Measurements from ENCODE around the gene CNIH3.
"Not testable (repeated sequence)": the region's sequence is repeated elsewhere in the genome, so short reads cannot be mapped to it uniquely, and the experiment has no call there.

The CNIH3 gene

DNA sequence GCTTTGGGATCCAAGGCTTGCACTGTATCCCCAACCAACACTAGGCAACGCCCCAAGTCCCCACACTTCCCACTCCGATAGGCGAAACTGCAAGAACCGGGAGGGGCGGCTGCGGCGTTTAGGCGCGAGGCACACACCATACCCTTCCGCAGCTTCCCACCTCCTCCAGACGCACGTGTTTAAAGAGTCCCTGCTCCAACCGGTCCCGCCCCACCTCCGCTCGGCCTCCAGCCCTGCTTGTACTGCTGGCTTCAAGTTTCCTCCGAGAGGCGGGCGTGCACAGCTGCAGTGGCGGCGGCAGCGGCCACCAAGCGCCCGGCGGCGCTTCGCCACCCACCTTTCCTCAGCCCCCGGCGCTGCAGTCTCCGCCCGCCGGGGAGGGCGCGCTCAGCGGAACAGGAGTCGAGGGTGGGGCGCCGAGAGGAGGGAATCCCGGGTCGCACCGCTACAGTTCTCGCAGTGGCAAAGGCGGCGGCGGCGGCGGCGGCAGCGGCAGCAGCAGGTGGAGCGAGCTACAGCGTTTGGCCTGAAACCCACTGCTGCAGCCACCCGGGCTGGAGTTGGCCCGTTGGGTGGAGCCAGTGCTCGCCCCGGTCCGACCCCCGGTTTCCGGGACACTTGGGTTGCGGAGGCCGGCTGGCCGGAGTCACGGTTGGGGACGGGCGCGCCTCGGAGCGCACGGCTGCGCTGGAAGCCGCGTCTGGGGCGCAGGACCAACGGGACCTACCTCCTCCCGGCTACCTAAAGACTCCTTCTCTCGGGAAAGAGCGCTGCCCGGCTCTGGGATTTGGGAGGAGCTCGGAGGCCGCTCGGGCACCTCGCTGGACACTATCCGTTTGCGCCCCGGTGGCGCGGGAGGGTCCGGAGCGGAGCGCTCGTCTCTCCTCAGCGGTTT, at the start of gene CNIH3:
CNIH3 (plus strand) TSS at position 457 of the 895 bp plus-strand sequence. CDS start 858 bp downstream, outside the sequence.
- DNase-seq (ENCODE audit: low spot score), result no peak

DNA sequence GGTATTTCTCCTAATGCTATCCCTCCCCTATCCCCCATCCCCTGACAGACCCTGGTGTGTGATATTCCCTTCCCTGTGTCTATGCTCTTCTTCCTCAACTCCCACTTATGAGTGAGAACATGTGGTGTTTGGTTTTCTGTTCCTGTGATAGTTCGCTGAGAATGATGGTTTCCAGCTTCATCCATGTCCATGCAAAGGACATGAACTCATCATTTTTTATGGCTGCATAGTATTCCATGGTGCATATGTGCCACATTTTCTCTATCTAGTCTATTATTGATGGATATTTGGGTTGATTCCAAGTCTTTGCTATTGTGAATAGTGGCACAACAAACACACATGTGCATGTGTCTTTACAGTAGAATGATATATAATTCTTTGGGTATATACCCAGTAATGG, 49.6 kb upstream of the CNIH3 start:
- DNase-seq (ENCODE audit: low spot score), result not testable (repeated sequence)

DNA sequence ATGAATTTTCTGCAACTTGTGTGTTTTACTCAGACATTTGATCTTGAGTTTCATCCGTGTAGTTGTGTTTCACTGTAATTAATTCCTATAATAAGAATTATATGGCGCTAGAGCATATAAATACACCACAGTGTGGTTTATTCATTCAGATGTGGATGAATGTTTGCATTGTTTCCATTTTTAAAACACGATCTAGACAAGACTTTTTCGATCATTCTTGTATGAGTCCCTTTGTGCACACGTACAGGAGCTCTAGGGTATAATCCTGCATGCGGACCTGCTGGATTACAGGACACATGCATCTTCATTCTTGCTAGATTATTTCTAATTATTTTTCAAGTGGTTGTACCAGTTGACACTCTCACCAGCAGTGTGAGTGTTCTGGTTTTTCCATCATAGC, 46.8 kb upstream of the CNIH3 start:
- DNase-seq (ENCODE audit: low spot score), result no peak

DNA sequence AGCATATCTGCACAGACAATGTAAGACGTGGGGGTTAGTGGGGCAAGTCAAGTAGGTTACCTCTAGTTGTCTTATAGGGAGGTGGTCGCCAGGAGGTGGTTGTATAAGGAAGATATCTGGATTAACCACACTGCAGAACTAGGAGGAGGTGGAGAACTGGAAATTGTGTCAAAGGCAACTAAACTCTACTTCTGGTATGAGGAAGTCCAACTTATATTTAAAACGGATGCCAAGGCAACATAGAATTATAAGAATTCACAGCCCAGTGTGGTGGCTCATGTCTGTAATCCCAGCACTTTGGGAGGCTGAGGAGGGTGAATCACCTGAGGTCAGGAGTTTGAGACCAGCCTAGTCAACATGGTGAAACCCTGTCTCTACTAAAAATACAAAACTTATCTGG, 44.1 kb upstream of the CNIH3 start:
- DNase-seq (ENCODE audit: low spot score), result not testable (repeated sequence)

DNA sequence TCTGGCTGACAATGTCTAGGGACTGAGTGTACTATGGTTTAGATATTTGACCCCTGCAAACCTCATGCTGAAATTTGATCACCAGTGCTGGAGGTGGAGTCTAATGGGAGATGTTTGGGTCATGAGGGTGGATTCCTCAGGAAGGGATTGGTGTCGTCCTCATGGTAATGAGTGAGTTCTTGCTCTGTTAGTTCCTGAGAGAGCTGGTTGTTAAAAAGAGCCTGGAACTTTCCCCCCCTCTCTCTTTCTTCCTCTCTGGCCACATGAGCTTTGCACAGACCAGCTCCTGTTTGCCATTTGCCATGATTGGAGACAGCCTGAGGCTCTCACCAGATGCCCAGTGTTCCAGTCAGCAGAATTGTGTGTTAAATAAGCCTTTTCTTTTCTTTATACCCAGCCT, 36.6 kb upstream of the CNIH3 start:
- DNase-seq (ENCODE audit: low spot score), result no peak

DNA sequence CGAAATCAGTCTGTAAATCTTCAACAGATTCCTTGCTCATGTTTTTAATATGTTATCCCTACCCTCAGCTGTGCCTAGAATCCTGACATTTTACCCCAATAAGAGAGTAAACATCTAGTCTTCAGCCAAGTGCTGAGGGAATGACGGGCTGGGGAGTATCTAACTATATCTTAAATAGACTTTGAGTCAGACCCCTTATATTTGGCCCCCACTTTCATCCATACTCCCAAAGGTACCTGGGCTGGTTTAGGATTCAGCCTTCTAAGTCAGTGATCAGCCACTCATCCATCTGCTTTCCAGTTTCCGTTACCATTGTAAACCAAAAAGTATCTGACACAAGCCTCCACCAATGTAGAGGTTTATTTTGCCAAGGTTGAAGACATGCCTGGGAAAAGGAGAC, 36.1 kb upstream of the CNIH3 start:
- no peak for DNase-seq (ENCODE audit: low spot score)

DNA sequence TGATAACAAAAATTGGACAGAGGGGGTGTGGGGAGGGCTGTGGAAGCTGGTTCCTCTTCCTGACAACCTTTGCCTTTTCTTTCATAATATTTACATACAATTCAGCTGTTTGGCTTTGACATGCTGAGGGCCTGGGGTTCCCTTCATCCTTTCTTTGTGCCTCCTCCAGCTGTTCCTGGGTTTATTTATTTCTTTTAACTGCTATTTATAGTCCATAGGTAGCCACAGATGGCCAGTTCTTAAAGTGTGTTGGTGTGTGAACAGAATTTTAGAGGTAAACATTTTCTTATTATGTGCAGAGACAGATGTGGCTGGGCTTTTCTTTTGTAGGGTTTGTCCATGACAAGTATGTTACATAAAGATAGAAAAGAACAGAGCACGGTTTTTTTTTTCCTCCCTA, 34.1 kb upstream of the CNIH3 start:
- no peak for DNase-seq (ENCODE audit: low spot score)

DNA sequence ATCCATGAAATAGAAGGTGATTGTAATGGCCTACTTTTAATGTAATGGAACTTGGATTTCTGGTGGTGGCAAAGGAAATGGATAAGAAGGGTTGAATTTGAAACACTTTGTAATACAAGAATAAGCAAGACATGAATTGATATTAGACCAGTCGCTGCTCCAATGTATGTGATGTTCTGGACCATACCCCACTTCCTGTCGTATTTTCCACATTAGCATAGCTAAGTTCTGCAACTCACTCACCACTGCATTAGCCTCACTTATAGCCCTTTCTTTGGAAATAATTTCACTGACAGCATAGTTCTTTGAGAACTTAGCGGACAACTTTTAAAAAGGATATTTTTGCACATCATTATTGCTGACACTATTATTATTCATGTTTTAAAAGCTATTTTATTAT, 32.3 kb upstream of the CNIH3 start:
- no peak for DNase-seq (ENCODE audit: low spot score)

DNA sequence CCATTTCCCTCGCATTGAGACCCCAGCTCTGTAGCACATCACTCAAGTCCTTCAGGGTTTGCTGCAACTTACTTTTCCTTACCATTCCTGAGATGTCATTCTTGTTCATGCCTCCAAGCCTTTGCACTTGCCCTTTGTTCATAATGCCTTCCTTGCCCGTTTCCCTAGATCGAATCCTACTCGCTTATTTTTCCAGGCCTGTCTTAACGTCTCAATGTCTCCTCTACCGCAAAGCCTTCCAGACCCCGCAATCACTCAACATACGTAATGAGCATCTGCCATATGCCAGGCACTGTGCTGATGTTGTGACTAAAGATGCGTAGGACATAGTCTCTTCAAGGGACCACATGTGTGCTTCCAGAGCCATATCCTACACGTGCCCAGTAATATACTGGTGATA, 31.1 kb upstream of the CNIH3 start:
- DNase-seq (ENCODE audit: low spot score), result no peak

DNA sequence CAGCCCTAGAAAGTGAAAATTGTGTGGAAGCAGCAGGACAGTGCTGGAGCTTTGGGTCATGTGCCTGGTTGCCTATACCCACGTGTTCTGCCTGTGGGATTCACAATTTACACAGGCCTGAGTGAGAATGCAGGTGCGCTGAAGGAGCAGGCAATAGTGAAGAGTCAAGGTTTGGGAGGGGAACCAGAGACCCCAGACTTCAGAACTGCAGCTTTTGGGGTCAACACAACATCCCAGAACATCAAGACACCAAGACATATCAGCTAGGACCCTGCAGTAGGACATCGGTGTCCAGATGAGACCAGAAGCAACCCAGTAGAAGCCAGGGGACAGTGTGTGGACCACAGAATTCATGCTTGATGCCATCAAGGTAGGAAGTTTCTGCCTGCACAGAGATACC, 29.1 kb upstream of the CNIH3 start:
- no peak for DNase-seq (ENCODE audit: low spot score)

DNA sequence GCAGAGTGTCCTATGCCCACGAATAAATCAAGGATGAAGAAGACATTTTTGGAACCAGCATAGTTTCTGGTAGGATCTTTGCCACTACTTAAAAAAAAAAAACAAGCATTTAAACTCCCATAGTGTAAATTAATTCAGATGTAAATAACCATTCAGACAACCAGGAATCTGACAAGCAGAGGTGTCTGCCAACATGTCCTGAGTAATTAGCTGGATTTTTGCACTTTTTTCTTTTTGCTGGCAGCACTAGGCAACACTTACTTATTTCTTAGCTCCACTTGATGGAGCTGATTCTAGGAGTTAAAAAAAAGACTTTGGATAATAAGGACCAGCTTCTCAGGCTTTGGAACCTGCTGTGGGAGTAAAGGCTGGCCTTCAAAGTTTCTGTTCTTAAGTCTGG, 27.6 kb upstream of the CNIH3 start:
- no peak for DNase-seq (ENCODE audit: low spot score)

DNA sequence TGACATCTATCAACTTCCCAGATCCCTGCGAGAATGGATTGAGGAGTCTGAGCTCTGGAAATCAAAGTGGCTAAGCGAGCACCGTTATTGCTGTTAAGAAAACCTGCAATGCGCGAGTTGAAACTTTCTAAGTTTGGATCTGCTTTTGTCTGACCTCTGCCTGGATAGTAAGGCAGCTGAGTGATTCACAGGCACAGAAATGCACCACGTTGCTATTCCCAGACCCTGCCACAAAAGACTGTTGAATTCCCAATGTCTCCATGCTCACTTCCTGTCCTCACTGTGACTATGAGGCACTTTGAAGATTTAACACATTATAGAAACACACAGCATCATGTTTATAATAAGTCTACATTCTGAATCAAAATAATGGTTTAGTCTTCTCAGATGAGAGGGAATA, 27.1 kb upstream of the CNIH3 start:
- DNase-seq (ENCODE audit: low spot score), result no peak

DNA sequence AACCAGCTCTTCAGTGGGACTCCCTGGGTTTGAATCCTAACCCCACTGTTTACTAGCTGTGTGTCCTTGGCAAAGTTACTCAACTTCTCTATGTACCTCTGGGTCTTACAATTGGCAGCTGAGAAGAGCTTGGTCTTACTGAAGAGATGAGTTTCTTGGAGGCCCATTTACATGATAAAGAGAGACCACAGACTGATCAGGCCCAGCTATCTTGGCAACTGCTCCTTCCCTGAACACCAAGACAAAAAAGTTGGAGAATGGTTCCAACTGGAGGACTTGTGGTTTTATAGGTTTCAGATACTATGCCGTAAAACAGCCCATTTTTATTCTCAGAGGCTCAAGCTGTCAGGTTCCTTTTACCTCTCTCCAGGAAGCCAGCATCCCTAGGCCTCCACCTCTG, 24.8 kb upstream of the CNIH3 start:
- DNase-seq (ENCODE audit: low spot score), result no peak

DNA sequence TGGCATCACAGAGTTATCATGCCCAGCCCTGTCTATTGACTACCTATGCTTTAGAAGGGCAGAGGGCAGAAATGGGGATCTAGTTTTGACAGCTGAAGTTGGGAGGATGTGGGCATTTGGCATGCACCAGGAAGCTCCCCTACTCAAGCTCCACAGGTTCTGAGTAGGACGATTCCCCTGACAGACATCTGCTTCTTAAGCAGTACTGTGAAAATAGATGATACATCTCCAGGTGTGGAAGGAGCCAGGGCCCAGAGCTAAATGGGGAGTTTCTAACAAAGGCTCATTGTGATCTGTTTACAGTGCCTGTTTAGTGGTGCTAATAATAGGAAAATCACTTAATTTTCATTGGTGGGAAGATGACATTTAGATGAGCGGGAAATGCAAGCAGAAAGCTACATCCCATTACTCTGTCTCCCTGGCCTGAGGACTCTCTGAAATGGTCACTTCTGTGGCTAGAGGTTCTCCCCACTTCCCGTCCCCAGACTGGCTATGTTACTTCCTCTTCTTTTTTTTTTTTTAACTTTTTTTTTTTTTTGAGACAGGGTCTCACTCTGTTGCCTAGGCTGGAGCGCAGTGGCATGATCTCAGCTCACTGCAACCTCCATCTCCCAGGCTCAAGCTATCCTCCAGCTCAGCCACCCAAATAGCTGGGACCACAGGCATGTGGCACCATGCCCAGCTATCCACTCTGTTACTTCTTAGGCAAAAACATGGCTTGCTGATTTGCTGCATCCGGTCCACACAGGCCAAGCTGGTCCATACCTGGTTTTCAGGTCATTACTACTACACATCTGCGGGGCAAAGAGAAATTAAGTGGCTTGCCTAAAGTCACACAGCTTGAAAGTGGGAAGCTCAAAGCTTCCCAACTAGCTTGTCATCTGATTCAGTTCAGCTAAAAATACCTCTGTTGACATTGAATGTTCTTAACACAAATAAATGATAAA, 23.2 kb upstream of the CNIH3 start:
- DNase-seq (ENCODE audit: low spot score), result no peak

DNA sequence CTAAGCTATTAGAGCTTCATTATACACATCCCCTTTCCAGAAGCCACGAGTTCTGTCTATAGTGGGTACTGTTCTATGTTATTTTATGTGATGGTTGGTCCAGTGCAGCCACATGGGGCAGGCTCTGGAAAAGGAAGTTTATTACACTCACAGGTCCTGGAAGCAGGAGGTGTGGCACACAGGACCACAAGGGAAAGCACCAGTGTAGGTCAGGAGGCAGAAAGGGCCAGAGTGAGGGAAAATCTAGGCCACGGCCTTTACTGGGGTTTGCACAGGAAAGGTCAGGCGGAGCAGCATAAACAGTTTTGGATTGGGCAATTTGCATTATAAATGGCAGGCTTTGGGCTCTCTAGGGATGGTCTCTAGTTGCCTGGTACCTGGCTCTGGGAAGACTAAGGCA, 21.8 kb upstream of the CNIH3 start:
- DNase-seq (ENCODE audit: low spot score), result no peak

DNA sequence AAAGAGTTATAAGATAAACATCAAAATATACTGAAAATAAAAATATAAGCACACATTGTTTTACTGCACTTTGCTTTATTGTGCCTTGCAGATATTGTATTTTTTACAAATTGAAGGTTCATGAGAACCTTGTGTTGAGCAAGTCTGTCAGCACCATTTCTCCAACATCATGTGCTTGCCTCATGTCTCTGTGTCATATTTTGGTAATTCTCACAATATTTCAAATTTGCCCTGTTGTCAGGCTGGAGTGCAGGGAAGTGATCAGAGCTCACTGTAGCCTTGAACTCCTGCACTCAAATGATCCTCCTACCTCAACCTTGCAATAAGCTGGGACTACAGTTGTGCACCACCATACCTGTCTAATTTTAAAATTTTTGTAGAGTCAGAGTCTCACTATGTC, 21.3 kb upstream of the CNIH3 start:
- no peak for DNase-seq (ENCODE audit: low spot score)

DNA sequence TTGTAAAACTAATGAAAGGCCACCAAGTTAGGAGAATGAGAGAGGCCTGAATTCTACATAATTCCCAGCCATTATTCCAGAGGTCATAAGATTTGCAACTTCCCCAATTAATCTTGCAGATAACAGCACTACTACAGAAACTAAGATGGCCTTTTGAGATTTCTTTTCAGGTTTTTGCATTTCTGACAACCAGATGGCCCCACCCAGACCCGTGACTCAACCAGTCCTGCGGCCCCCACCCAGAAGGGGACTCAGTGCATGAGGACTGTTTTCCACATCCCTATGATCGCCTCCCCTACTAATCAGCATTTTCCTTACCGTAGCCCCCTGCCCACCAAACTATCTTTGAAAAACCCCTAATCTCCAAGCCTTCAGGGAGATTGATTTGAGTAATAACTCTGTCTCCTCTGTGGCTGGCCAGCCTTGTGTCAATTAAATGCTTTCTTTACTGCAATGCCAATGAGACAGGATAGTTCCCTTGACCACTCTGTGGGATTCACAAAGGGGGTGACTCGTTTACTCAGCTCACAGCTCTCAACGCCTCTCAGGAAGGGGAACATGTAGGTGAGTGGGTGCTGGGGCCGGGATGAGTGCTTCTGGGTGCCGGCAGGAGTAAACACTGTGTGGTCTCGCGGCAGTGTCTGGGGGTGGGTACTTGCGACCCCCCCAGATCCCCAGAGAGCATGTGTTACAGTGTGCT, 10.5 kb upstream of the CNIH3 start:
- no peak for DNase-seq (ENCODE audit: low spot score)

DNA sequence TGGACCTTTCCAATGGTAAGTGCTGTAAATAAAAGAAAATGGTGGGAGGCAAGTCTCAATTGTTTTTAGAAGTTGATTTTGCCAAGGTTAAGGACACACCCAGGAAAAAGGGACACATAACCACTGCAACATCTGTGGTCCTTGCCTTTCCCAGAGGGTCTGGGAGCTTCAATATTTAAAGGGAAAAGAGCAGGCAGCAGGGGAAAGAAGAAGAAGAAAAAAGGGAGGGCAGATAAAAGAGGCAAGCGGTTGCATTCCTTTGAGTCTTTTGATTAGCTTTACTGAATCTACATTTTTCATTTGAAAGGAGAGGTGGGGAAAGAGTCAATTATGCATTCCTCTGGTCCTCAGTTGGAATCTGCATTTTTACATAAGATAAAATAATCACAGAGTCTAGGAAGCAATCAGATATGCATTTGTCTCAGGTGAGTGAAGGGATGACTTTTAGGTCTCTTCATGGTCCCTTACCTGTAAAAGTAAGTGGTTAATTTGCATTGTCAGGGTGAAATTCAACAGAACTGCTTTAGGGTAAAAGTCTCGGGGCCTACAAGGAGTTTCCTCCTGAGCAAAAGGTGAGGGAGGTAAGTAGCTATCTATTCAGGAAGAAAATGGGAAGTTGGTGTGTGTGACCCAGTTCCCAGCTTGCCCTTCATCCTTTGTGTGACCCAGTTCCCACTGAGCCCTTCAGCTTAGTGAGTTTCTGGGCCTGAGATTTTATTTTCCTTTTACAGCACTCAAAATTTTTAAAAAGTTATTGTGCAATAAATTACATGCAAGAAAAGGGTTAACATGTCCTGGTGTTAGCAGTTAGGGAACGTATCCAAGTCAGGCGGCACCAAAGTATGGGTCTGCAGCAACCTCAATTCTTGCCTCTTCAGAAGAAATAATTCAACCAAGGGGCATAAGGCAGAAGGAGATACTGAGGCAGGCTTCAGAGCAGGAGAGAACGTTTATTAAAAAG, 8.6 kb upstream of the CNIH3 start:
- DNase-seq (ENCODE audit: low spot score), result no peak

DNA sequence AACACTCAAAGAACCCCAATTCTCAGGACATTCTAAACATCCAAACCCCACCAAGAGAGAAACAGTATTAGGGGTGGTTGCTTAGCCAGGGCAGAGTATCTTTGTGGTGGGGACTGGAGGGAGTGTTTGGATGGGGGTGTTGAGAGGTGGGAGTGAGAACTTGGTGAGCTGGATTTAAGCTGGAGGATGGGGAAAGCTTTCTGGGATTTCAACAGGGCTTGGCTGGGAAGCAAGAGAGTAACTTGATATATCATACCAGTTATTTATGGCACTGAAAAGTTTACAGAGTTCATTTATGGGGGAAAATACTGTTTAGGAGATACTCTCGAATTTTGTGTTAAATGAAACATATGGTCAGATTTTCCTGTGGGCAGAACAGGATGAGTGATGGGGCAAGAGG, 6.8 kb upstream of the CNIH3 start:
- no peak for DNase-seq (ENCODE audit: low spot score)

DNA sequence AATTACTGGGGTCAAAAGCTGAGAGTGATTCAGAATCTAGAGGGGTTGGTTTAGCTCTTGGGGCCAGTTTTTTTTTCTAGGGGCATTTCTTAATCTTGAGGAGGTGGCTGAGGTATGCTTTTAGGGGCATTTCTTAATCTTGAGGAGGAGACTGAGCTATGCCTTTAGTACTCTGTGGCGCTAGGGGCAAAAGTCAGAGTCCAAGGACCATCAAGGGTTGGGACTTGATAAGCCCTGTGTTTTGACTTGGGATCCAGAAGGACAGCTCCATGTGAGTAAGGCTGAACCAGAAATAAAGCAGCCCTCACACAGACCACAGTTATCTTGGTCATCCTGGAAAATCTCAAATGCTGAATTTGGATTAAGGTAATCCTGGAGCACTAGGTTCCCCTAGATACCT, 3.9 kb upstream of the CNIH3 start:
- DNase-seq (ENCODE audit: low spot score), result no peak

DNA sequence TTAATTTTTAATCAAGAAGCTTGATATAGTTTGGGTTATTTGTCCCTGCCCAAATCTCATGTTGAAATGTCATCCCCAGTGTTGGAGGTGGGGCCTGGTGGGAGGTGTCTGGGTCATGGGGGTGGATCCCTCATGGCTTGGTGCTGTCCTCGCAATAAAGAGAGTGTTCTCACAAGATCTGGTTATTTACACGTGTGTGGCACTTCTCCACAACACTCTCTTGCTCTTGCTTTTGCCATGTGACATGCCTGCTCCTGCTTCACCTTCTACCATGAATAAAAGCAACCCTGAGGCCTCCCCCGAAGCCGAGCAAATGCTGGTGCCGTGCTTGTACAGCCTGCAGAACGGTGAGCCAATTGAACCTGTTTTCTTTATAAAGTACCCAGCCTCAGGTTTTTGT, 2.6 kb upstream of the CNIH3 start:
- no peak for DNase-seq (ENCODE audit: low spot score)
